ENCODE results near the gene RSRC2. TPM values are rescaled to one million over a fixed set of nuclear protein-coding genes. Genes with fewer than 3 reads are reported as not detected.
"Not testable (repeated sequence)": the region's sequence is repeated elsewhere in the genome, so short reads cannot be mapped to it uniquely, and the experiment has no call there.

Gene RSRC2
- total RNA-seq, 1 donor from 2014 or later = 63.8 TPM

DNA sequence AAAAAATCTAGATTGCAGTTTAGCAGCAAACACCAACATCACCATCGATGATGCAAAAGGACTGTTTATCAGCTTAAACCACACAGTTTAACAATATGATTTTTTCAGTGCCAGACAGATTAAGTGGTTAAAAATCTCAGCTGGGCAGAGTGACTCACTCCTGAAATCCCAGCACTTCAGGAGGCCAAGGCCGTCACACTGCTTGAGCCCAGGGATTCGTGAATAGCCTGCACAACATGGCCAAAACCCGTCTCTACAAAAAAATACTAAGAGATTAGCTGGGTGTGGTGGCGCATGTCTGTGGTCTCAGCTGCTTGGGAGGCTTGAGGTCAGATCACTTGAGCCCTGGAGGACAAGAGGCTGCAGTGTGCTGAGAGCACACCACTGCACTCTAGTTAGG, 8.9 kb downstream of the RSRC2 start:
- intact Hi-C loops (cut with DNase I) = no loop called here
- peaks cover 97% of the 10 kb centered on the region for H3K36me3 ChIP-seq

DNA sequence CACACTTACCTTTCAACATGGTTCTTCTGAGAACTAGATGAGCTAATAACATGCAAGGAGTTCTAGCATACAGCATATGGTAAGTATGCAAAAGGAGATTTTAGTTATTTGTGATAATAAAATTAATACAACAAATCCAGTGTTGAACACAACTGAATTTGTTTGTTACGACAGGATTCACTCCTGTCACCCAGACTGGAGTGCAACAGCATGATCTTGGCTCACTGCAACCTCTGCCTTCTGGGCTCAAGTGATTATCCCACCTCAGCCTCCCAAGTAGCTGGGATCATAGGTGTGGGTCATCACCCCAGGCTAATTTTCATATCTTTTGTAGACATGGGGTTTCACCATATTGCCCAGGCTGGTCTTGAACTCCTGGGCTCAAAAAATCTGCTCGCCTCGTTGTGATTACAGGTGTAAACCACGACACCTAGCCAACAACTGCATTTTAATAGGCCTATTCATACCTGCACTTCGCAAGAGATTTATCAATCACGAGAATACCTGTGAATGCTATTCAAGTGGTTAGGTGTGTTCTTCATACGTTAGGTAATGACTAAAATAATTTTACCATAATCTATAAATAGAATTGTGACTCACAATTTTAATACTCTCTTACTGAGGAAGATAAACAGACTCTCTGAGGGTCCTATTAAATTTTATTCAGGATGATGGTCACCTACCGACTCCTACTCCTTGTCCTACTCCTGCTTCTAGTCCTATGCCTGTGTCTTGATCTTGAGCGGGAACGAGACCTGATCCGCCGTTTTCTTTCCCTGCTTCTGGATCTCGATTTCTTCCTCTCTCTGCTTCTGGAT, 10.0 kb downstream of the RSRC2 start:
- ATAC-seq (no peak), DNase-seq (no peak)
- Histone ChIP-seq H3K27me3 (no peaks in the 10 kb centered on the region), H3K4me3 (no peak overlapping the region), H3K27ac (no peak overlapping the region), H3K9me3 (no peaks in the 10 kb centered on the region), H3K36me3 (peaks cover 100% of the 10 kb centered on the region), H3K4me1 (peaks cover 5% of the 10 kb centered on the region)
- intact Hi-C loops (cut with DNase I) = no loop called here
- TF ChIP-seq, protein P1, sequence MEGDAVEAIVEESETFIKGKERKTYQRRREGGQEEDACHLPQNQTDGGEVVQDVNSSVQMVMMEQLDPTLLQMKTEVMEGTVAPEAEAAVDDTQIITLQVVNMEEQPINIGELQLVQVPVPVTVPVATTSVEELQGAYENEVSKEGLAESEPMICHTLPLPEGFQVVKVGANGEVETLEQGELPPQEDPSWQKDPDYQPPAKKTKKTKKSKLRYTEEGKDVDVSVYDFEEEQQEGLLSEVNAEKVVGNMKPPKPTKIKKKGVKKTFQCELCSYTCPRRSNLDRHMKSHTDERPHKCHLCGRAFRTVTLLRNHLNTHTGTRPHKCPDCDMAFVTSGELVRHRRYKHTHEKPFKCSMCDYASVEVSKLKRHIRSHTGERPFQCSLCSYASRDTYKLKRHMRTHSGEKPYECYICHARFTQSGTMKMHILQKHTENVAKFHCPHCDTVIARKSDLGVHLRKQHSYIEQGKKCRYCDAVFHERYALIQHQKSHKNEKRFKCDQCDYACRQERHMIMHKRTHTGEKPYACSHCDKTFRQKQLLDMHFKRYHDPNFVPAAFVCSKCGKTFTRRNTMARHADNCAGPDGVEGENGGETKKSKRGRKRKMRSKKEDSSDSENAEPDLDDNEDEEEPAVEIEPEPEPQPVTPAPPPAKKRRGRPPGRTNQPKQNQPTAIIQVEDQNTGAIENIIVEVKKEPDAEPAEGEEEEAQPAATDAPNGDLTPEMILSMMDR (IDR thresholded peaks at IDR 0.05) = no peak

More for the DNA sequence above, 8.9 kb downstream of the RSRC2 start:
- Histone ChIP-seq H3K4me1 (peaks cover 16% of the 10 kb centered on the region), H3K9me3 (no peaks in the 10 kb centered on the region), H3K27me3 (no peaks in the 10 kb centered on the region), H3K4me3 (no peak overlapping the region), H3K27ac (no peak overlapping the region)
- ATAC-seq (peak; percentile 50), DNase-seq (no peak)
- TF ChIP-seq, protein P1 (IDR thresholded peaks at IDR 0.05) = no peak

DNA sequence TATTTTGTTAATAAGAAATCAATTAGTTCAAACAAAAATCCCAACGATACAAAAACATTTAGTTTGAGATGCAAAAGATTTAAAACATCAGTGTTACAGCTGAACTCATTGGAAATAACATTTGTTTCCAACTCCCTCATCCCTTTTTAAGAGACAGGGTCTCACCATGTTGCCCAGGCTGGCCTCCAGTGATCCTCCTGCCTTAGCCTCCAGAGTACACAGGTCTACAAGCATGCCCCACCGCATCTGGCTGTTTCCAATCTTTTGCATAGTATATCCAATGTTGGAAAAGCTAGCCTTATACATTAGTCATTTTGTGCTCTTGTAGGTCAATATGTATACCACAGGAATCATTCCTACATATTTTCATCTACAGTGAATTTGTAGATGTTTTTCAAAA, 11.5 kb downstream of the RSRC2 start:
- no peak for DNase-seq
- Histone ChIP-seq H3K36me3 (peaks cover 100% of the 10 kb centered on the region), H3K27me3 (no peaks in the 10 kb centered on the region), H3K4me1 (no peaks in the 10 kb centered on the region), H3K27ac (no peak overlapping the region), H3K9me3 (no peaks in the 10 kb centered on the region), H3K4me3 (no peak overlapping the region)
- TF ChIP-seq, protein P1 (IDR thresholded peaks at IDR 0.05) = no peak
- intact Hi-C loops (cut with DNase I) = no loop called here
- ATAC-seq = no peak

GRCh38 chr12:122513660-122514059, 13.1 kb downstream of the RSRC2 start:
- no peaks in the 10 kb centered on the region for H3K4me1 ChIP-seq
- H3K27ac ChIP-seq = no peak overlapping the region
- H3K36me3 ChIP-seq = peaks cover 100% of the 10 kb centered on the region
- TF ChIP-seq, protein P1 (IDR thresholded peaks at IDR 0.05) = no peak
- H3K9me3 ChIP-seq = no peaks in the 10 kb centered on the region
- intact Hi-C loops (cut with DNase I) = no loop called here
- H3K4me3 ChIP-seq = no peak overlapping the region
- no peaks in the 10 kb centered on the region for H3K27me3 ChIP-seq
- ATAC-seq (no peak), DNase-seq (no peak)

GRCh38 chr12:122513028-122513427, 13.7 kb downstream of the RSRC2 start:
- H3K9me3 ChIP-seq; H3K27me3 ChIP-seq; H3K4me3 ChIP-seq; H3K4me1 ChIP-seq; ATAC-seq; DNase-seq; intact Hi-C loops (cut with DNase I); H3K27ac ChIP-seq: not testable (repeated sequence)
- H3K36me3 ChIP-seq = peaks cover 100% of the 10 kb centered on the region

DNA sequence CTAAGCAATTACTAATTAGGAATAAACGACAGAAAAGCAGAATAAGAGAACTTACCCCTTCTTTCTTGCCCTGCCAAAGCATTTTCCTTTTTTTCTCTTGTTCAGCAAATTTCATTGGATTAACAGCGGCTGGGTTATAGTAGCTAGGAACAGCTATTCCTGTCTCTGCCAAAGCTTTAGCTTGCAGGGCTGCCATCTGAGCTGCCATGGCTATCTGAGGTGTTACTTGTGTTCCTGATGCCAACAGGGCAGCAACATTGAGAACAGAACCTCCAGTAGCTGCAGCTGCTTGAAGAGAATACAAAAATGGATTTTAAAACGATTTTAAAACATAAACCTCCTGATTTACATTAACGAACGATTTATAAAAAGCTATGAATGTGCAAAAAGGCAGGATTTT, 18.6 kb downstream of the RSRC2 start:
- intact Hi-C loops (cut with DNase I) = no loop called here
- TF ChIP-seq, protein P1 (IDR thresholded peaks at IDR 0.05) = no peak

More for the DNA sequence above, 18.6 kb downstream of the RSRC2 start:
- H3K27me3 ChIP-seq = no peaks in the 10 kb centered on the region
- ATAC-seq = no peak
- DNase-seq = no peak
- no peak overlapping the region for H3K4me3 ChIP-seq
- H3K36me3 ChIP-seq = peaks cover 100% of the 10 kb centered on the region
- no peak overlapping the region for H3K27ac ChIP-seq
- no peaks in the 10 kb centered on the region for H3K9me3 ChIP-seq
- H3K4me1 ChIP-seq = no peaks in the 10 kb centered on the region
